Endothelial cell of umbilical vein (primary cell): ENCODE measurements around the gene LSP1. TPM values are rescaled to one million over a fixed set of nuclear protein-coding genes. Genes with fewer than 3 reads are reported as not detected.

Experiments used
- BruUV-seq: library from RNA; stranded (reverse); fragments of 400-500 nt; replicated peaks from 2 replicates; lab custom pipeline; 2021; lab: Mats Ljungman, UMichigan
- CTCF ChIA-PET: fragments of 300-600, 350-600 bp; sonication (Branson Sonifier 250); formaldehyde crosslinking; loops from one replicate; lab custom pipeline; 2021; ENCODE audit warnings: antibody characterized with exemption, inconsistent platforms; lab: Charles Lee
- POLR2A ChIA-PET: fragments of 300-600, 350-600 bp; sonication (Branson Sonifier 250); formaldehyde crosslinking; loops from one replicate; lab custom pipeline; 2021; ENCODE audit warnings: antibody characterized with exemption, inconsistent platforms; lab: Charles Lee
- DNase-seq: peaks from one replicate; pipeline ENCODE4 v3.0.0-alpha.2; 2011; ENCODE audit warnings: low read depth, low spot score
- FAIRE-seq: peaks from 2 replicates; lab custom pipeline; 2011; peaks lifted over from hg19 to GRCh38; lab: Jason Lieb, UNC
- H2AFZ ChIP-seq: 2 replicates; pipeline ENCODE4 v1.6.0; 2012; ENCODE audit warnings: low read depth, low read length, control low read depth, inconsistent platforms
- H3K27ac ChIP-seq: 2 replicates; pipeline ENCODE4 v1.5.1; 2011; ENCODE audit warnings: low read depth, mild to moderate bottlenecking, control low read depth, low read length, moderate library complexity; ENCODE audit not compliant: insufficient read depth
- H3K27me3 ChIP-seq, 2 experiments: 2 replicates each; pipeline versions ENCODE4 v1.6.0 to v1.6.1; 2011; ENCODE audit warnings: low read length in 2 of 2, mixed read lengths in 1 of 2; ENCODE audit not compliant: control insufficient read depth in 2 of 2, insufficient read depth in 2 of 2
- H3K36me3 ChIP-seq, 2 experiments: 2 replicates in 1 of 2; 3 replicates in 1 of 2; pipeline ENCODE4 v1.5.1; 2011; ENCODE audit warnings: low read length in 2 of 2, mild to moderate bottlenecking in 1 of 2, moderate library complexity in 1 of 2; ENCODE audit not compliant: control insufficient read depth in 2 of 2, insufficient read depth in 2 of 2; ENCODE audit errors: extremely low read depth in 1 of 2
- H3K4me1 ChIP-seq: 3 replicates; pipeline ENCODE4 v1.5.1; 2011; ENCODE audit warnings: mild to moderate bottlenecking, low read length; ENCODE audit not compliant: control insufficient read depth, insufficient read depth; ENCODE audit errors: extremely low read depth
- H3K4me2 ChIP-seq: 2 replicates; pipeline ENCODE4 v1.6.1; 2011; ENCODE audit warnings: low read length, control low read depth, mixed read lengths; ENCODE audit not compliant: insufficient read depth
- H3K4me3 ChIP-seq, 3 experiments: fragments of 200-600 bp in 1 of 3; sonication (generic), shearing (Covaris generic) in 1 of 3; replicated peaks in 1 of 3; 2 replicates each; pipeline ENCODE4 v1.5.1; 2011 to 2016; ENCODE audit warnings: control low read depth in 3 of 3, low read length in 3 of 3, mild to moderate bottlenecking in 2 of 3, inconsistent platforms in 1 of 3, low read depth in 1 of 3, moderate library complexity in 1 of 3; ENCODE audit not compliant: insufficient read depth in 1 of 3
- H3K79me2 ChIP-seq: 2 replicates; pipeline ENCODE4 v1.6.0; 2012; ENCODE audit warnings: low read length, inconsistent platforms; ENCODE audit not compliant: control insufficient read depth, insufficient read depth
- H3K9ac ChIP-seq: replicated peaks from 2 replicates; pipeline ENCODE3; 2011; ENCODE audit warnings: low read length, control low read depth; ENCODE audit not compliant: insufficient read depth; ENCODE audit errors: extremely low read depth
- H3K9me1 ChIP-seq: replicated peaks from 3 replicates; pipeline ENCODE4 v1.6.0; 2011; ENCODE audit warnings: mild to moderate bottlenecking, low read length; ENCODE audit not compliant: control insufficient read depth, insufficient read depth; ENCODE audit errors: extremely low read depth
- H3K9me3 ChIP-seq: replicated peaks from 2 replicates; pipeline ENCODE4 v1.5.1; 2012; ENCODE audit warnings: low read length, inconsistent platforms; ENCODE audit not compliant: control insufficient read depth, insufficient read depth
- H4K20me1 ChIP-seq: replicated peaks from 2 replicates; pipeline ENCODE3; 2011; ENCODE audit warnings: mild to moderate bottlenecking, low read length; ENCODE audit not compliant: control insufficient read depth, insufficient read depth; ENCODE audit errors: extremely low read depth
- CTCF ChIP-seq, 2 donors: IDR thresholded peaks; 1 replicate in 1 of 2; 2 replicates in 1 of 2; pipeline ENCODE4 v1.5.1; 2011; ENCODE audit warnings: low read length in 2 of 2, mild to moderate bottlenecking in 2 of 2, moderate library complexity in 2 of 2, control low read depth in 1 of 2, inconsistent platforms in 1 of 2, low read depth in 1 of 2; ENCODE audit not compliant: insufficient read depth in 1 of 2; ENCODE audit errors: extremely low read depth in 1 of 2
- EZH2 ChIP-seq: IDR thresholded peaks from 2 replicates; pipeline ENCODE4 v1.6.1; 2012; ENCODE audit warnings: borderline replicate concordance, low read depth, mild to moderate bottlenecking, moderate library complexity, low read length, inconsistent platforms; ENCODE audit not compliant: severe bottlenecking
- FOS ChIP-seq: IDR thresholded peaks from 2 replicates; pipeline ENCODE4 v1.6.1; 2011; ENCODE audit warnings: mild to moderate bottlenecking, low read length, moderate library complexity, borderline replicate concordance; ENCODE audit not compliant: insufficient read depth
- GATA2 ChIP-seq: IDR thresholded peaks from 2 replicates; pipeline ENCODE4 v1.7.0; 2011; ENCODE audit warnings: low read depth, mild to moderate bottlenecking, moderate library complexity, mixed read lengths, low read length; ENCODE audit not compliant: insufficient read length, insufficient read depth
- MAX ChIP-seq: IDR thresholded peaks from 2 replicates; pipeline ENCODE4 v1.6.1; 2011; ENCODE audit not compliant: insufficient read depth, insufficient read length
- MYC ChIP-seq: IDR thresholded peaks from one replicate; pipeline ENCODE4 v1.6.1; 2011; ENCODE audit warnings: mild to moderate bottlenecking, low read depth, low read length
- POLR2A ChIP-seq: IDR thresholded peaks from 2 replicates; pipeline ENCODE4 v1.6.1; 2012; ENCODE audit warnings: low read depth, mild to moderate bottlenecking, control low read depth, low read length
- POLR2AphosphoS5 ChIP-seq: IDR thresholded peaks from 2 replicates; pipeline ENCODE4 v1.6.1; 2012; ENCODE audit warnings: low read depth, mild to moderate bottlenecking, control low read depth, low read length, moderate library complexity; ENCODE audit not compliant: insufficient read depth
- dilution Hi-C: fragments of 300-500 bp; cut with MboI; formaldehyde crosslinking; loops from one replicate; pipeline ENCODE4 v1.15.0; 2019; ENCODE audit warnings: low sequenced_read_pairs; ENCODE audit not compliant: extremely low pct_ligation_motif_present
- intact Hi-C: fragments of 100-400 bp; cut with micrococcal nuclease; formaldehyde crosslinking; loops from one replicate; pipeline ENCODE4 v1.10.0; 2022
- polyA plus RNA-seq, 4 experiments: library from polyadenylated mRNA; depleted of rRNA in 3 of 4; stranded (reverse) in 3 of 4; unstranded in 1 of 4; fragments of >200 nt; gene quantifications; 2 replicates each; pipeline versions ENCODE4 v1.2.1 to v1.2.3, GENCODE V29; 2011 to 2012; ENCODE audit warnings: missing spikeins in 1 of 4
- total RNA-seq: library from RNA; stranded (reverse); gene quantifications from 2 replicates; pipeline ENCODE4 v1.2.3, GENCODE V29; 2021

LSP1 gene
- total and polyA plus RNA-seq, 2 donors (not counting 3 experiments of a cell fraction or from before 2014, with no cell fraction given), result not detected

GRCh38 chr11:1894759-1895158, 41.9 kb downstream of the LSP1 start:
- Histone ChIP-seq H3K4me2 (no peak overlapping the region), H3K4me3 (no peak overlapping the region), H3K9me3 (no peaks in the 10 kb centered on the region), H3K27ac (no peak overlapping the region), H3K4me1 (no peaks in the 10 kb centered on the region), H2AFZ (no peak overlapping the region), H4K20me1 (no peaks in the 10 kb centered on the region), H3K9me1 (no peaks in the 10 kb centered on the region), H3K36me3 (no peaks in the 10 kb centered on the region), H3K9ac (no peak overlapping the region), H3K79me2 (no peaks in the 10 kb centered on the region), H3K27me3 (peaks cover 17 to 19% of the 10 kb centered on the region in 2 experiments)
- FAIRE-seq (no peak), DNase-seq (no peak)
- BruUV-seq, result no TSS peak
- dilution Hi-C loops, result no loop called here
- intact Hi-C loops, result no loop called here
- CTCF ChIA-PET, result interaction anchor here (0.6 kb wide), 1 partner anchor 1226 kb away, joined by 3 read pairs; no protein-coding TSS in a partner anchor
- TF ChIP-seq POLR2A (no peak), MAX (no peak), GATA2 (no peak), FOS (no peak)
- POLR2A ChIA-PET, result no interaction called here

- POLR2A ChIA-PET, result no interaction called here
- intact Hi-C loops, result no loop called here
- TF ChIP-seq POLR2AphosphoS5, result no peak
- no peak for TF ChIP-seq MYC
- TF ChIP-seq CTCF (IDR thresholded peaks at IDR 0.05; ENCODE audit: extremely low read depth in 1 of 2, insufficient read depth in 1 of 2, low read depth in 1 of 2, low read length in 2 of 2), result no peak
- TF ChIP-seq EZH2, result peak; percentile 21
- no peak for TF ChIP-seq FOS
- TF ChIP-seq MAX, result no peak
- Histone ChIP-seq H3K4me3 (no peak overlapping the region), H3K27ac (no peak overlapping the region), H2AFZ (no peak overlapping the region), H3K4me1 (no peaks in the 10 kb centered on the region), H4K20me1 (no peaks in the 10 kb centered on the region), H3K27me3 (peaks cover 17 to 23% of the 10 kb centered on the region in 2 experiments), H3K79me2 (no peaks in the 10 kb centered on the region), H3K36me3 (no peaks in the 10 kb centered on the region), H3K9ac (no peak overlapping the region), H3K4me2 (no peak overlapping the region), H3K9me3 (no peaks in the 10 kb centered on the region), H3K9me1 (no peaks in the 10 kb centered on the region)
- dilution Hi-C loops, result no loop called here
- CTCF ChIA-PET, result interaction anchor here (1.1 to 3.7 kb wide), 2 partner anchors 10 to 14 kb away, joined by 3 to 21 read pairs; no protein-coding TSS in a partner anchor
- FAIRE-seq (no peak), DNase-seq (no peak)
- no TSS peak for BruUV-seq
Observed at GRCh38 chr11:1896468-1896867, 43.6 kb downstream of the LSP1 start.
